GM19452 (cell line): ENCODE data around the gene ERCC6L.
"Not testable (repeated sequence)": the region's sequence is repeated elsewhere in the genome, so short reads cannot be mapped to it uniquely, and the experiment has no call there.

Experiments
- ATAC-seq: cut with Tn5 transposase; IDR thresholded peaks from one replicate; pipeline ENCODE4 v1.9.1; 2021; ENCODE audit not compliant: unreplicated experiment

Gene ERCC6L

DNA sequence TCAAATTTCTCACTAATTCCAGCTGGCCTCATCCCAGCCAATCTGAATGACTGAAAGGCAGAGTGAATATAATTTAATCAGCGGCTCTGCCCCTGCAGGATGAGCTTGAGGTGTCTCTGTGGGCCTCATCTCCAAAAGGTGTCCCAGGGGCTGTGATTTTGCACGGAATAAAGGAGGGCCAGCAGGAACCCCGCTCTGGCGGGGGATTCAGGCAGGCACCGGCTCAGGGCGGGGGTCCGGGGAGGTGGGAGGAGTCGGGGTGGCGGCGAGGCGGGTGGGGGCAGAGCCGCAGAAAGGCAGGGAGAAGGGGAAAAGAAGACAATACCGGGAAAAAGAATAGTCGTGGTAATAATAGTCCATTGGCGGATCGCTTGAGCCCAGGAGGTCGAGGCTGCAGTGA, 16.0 kb upstream of the ERCC6L start:
- ATAC-seq, result no peak

DNA sequence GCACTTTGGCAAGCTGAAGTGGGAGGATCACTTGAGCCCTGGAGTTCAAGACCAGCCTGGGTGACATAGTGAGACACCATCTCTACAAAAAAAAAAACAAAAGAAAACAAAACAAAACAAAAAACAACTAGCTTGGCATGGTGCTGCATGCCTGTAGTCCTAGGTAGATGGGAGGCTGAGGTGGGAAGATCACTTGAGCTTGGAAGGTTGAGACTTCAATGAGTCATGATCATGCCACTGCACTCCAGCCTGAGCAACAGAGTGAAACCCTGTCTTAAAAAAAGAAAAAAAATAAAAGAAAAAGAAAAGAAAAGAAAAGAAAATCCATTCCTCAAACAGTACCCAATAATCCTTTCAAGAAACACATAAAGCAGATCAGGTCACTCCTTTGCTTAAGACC, 14.9 kb upstream of the ERCC6L start:
- ATAC-seq, result no peak

DNA sequence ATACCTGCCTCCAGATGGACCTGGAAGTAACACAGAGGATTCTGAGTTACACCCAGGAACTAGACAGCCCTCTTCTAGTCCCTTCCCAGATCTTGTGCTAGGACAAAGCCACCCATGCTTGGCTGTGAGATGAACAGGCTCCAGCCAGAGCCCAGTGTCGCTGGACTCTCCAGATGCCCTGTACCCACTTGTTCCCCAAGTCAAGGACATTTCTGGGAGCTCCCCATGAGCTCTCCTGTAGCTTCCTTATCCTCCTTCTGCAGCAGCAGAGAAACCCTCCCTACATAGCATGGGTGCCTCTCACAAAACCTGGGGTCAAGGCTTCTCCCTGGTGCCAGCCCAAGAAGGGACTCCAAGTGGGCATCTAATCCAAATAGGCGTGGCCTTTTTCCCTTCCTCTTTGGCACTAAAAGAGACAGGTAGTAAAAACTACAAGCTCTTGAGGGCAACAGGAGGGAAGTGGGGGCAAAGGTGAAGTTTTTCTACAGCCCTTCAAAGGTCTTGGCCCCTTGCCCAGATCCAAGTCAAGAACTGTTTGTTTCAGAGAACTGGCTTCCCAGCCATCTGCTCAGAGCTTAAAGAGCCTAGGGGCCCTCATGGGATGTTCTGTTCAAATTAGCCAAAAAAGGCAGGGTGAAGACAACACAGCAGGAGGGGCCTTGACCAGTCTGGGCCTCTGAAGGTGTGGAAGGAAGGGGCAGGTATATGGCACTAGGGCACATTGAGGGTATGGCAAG, 8.5 kb upstream of the ERCC6L start:
- no peak for ATAC-seq

DNA sequence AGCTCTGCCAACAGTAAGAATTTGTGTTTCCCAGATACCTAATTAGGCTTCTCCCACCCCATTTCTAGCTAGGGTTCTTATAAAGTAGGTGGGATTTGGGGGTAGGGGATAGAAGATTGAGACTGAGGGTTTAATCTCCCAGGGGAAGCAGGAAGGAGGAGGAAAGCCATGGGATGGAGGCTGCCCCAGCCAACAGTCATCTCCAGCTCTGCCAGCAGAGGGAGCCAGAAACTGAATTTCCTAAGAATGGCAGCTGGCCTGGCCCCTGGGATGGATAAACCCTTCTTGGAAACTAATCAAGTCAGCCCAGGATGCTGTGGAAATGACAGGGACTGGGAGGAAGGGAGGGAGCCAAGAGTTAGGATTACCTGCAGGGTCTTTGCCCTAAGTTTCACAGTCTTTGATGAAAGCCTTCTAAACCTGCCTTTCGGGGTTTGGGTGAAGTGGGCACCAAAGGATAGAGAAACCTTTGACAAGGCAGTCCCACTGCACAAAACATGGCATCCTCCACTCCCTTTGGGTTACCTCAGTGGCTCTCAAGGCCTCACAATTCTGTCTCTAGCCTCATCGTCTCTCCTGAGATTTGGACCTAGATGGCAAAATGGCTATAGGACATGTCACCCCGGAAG, 6.7 kb upstream of the ERCC6L start:
- ATAC-seq, result no peak

DNA sequence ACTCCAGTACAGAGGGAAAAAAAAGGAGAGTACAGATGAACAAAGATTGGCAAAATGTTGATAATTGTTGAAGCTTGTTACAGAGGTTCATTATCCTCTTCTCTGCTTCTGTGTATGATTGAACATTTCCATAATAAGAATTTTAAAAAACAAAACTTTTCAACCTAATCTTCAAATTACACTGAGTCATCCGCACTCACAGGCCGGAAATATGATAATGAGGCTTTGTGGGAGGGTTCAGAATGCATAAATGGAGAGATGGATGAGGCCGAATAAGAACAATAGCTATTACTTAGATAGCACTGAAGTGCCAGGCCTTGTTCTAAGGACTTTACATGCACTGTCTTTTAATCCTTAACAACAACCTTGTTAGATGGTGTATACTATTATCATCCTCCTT, 4.6 kb upstream of the ERCC6L start:
- no peak for ATAC-seq

DNA sequence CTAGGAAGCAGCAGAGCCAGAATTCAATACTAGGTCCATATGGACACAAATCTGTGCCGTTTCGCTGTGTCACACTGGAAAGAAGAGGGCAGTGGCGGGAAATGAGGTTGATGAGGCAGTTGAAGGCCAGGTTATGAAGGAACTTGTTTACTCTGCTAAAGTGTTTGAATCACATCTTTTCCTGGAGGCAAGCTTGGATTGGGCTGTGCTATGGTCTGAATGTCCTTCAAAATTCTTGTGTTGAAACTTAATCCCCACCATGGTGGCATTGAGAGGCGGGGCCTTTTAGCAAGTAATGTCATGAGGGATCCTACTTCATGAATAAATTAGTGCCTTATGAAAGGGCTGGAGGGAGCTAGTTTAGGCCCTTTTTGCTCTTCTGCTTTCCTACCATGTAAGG, 2.1 kb upstream of the ERCC6L start:
- ATAC-seq, result no peak

DNA sequence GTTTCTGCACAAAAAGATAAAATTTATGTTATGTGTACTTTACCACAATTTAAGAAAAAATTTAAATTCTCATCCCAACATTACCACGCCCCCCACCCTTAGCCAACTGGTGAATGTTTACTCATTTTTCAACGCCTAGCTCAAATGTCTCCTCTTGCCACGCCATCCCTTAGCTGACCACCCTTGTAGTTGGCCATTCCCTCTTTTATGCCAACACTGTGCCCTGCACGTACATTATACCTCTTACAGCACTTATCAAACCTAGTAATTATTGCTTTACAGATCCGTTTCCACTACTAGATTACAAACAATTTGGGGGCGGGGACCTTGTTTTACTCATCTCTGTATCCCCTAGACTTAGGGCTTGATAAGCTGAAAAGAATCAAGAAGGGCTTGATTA, 644 bp downstream of the ERCC6L start:
- ATAC-seq, result no peak

DNA sequence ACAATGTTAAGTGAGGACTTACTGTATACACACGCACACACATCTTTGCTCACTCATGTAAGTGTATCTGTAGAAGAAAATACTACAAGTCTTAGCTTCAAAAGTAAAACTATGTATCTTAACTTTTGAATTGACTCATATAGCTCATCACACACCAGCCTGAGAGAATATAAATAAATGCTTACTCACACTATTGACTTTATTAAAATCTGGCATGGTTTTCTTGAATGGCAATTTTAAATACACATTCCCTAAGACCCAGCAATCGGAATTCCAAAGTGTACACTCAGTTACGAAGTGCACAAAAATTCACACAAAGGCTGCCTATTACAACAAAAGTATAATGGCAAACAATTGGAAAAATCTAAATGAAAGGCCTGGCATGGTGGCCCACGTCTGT, 2.0 kb downstream of the ERCC6L start:
- ATAC-seq, result no peak

DNA sequence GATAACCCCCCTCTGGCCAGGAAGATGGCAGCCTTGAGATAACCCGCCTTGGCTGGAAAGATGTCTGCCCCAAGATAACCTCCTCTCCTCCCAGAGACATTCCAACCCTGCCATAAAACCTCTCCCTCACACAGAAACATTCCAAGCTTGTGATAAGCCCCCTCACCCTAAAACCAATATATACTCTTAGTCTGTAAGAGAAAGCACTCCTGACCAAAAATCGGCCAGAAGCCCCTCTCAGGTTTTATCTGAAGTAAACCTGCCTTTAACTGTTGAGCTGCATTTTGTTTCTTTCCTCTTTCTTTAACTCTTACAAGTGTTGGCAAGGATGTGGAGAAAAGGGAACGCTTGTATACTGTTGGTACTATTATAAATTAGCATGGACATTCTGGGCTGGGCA, 8.5 kb downstream of the ERCC6L start:
- no peak for ATAC-seq

DNA sequence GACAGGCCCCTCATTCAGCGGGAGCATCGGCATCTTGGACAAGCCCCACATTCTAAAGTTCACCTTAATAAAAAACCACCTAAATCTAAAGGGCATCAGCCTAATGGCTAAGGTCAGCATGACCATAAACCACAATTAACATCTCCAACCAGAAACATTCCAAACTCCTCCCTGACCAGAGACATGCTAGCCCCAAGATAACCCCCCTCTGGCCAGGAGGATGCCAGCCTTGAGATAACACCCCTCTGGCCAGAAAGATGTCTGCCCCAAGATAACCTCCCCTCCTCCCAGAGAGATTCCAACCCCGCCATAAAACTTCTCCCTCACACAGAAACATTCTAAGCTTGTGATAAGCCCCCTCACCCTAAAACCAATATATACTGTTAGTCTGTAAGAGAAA, 18.5 kb downstream of the ERCC6L start:
- not testable (repeated sequence) for ATAC-seq

DNA sequence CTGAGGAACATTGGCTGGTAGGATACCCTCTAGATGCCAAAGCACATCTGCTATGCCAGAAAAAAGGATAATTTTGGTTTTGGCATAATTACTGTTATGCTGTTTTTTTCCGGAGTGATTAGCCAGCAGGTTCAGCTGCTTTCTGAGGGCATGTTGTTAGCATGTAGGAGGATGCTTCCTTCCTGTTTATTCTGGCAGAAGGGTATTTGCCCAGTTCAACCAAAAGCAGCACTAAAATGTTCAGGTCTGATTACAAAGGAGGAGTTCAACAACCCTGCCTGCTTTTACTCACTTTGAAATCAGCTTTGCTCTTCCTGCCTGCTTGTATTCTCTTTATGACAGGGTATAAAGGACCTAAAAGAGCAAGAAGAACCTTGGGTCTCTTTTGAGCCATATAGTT, 21.9 kb downstream of the ERCC6L start:
- no peak for ATAC-seq

DNA sequence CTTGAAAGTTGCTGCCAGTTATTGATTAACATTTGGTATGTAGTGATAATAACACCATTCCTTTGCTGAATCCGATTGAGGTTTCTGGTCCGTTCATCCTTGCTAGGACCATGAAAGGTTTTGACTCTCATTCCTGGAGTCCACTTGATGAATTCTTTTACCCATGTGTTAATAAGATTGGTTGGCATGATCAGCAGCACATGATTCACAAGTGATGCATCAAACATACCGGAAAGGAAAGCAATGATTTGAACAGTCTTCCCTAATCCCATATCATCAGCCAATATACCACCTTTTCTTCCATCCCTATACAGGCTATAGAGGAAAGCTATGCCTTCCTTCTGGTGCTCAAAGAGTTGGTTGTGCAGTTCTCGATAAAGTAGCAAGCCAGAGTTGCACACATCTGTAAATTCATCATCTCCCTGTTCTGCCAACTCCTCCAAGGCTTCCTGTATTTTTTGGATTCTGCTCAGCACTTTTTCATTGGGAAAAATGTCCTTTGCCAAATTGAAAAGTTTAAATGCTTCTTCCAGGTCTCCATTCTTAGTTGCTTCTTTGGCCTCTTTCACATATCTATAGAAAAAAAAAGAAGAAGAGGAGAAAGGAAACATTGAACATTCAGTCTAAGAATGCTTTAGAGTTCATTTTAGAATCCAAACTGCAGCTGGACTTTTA, 30.6 kb downstream of the ERCC6L start:
- ATAC-seq, result no peak

DNA sequence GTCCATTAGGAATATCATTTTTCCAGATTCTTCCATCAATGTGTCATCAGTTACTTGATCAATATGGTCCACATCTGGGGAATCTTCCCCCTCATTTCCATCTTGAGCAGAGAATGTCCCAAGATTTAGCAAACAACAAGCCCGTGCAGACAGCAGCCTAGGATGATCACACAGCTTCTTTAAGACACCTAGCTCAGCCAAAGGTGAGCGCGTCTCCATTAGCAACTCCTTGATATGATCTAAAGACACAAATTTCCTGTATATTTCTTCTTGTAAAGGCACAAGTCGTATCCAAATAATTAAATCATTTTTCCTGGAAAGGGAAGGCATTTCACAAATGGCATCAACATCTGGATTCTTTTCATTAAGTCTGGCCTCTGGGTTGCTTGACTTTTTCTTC, 31.5 kb downstream of the ERCC6L start:
- ATAC-seq, result no peak

DNA sequence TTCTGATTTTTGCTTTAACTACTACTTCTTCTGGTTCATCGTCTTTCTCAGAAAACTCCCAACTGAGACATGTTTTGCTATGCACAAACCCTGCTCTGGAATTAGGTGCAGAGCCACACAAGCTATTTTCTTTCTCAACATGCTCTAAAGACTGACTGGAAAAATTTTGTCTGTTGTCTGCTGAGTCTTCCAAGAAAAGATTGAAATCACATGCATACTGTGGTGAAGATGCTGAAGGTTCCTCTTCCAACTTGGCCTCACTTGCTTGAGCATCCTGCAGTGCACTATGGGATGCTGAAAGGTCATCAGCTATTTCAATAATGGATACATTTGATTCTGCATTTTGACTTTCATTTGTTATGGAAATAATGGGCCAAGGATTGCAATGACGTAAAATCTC, 33.1 kb downstream of the ERCC6L start:
- ATAC-seq, result no peak

DNA sequence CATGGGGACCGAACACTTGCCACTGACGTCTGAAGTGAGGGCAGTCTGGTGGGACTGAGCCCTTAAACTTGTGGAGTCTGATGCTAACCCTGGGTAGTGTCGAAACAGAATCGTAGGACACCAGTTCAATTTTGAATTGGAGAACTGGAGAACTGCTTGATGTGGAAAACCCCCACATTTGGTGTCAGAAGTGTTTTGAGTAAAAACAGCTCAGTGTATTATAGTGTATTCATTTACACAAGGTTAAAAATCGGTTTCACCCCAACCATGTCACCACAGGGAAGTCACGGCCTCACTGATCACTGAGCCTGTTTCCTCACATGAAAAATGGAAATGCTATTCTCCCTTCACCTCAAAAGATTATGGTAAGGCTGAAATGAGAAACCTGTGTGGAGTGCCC, 35.4 kb downstream of the ERCC6L start:
- ATAC-seq, result no peak

DNA sequence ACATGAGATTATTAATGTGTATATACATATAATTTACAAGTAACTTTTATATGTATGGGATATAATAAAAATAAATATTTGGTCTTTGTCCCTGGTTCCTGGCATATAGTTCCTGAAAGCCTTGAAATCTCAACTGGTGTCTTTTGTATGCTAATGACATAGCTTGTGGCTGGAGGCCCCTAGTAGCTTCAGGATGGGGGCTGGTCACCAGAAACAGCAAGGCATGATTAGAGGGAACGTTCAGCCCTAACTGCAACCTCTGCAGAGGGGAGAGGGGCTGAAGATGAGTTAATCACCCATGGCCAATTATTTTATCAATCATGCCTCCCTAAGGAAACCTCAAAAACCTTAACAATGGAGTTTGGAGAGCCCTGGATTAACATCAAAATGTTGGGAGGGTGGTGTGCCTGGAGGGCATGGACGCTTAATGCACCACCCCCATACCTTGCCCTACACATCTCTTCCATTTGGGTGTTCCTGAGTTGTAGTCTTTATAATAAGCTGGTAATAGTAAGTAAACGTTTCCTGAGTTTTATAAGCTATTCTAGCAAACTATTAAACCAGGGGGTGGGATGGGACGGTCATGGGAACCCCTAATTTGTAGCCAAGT, 35.9 kb downstream of the ERCC6L start:
- ATAC-seq, result no peak

DNA sequence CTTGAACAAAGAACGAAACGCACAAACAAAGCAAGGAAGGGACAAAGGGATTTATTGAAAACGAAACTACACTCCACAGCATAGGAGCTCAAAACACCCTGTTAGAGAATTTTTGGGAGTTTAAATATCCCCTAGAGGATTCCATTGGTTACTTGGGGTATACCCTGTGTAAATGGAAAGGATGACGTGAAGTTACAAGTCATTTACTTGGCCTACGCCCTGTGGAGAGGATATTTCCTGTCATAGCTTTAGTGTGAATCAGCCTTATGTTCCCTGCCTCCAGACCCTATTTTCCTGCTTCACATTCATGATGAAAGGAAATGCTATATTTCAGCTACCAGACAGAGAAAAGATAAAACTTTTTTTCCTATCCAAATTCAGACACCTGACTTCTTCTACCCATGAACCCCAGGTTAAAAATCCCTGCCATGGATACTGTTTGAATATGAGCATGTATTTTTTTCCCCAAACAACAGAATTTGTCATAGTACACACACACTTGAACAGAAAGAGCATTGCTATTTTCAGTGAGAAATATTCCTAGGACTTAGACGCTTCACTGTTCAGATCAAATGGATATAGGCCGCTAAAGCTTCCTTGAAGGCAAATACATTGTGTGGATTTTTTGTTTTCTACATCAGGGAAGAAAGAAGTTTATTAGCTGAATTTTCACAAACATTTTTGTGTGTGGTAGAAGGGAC, 36.8 kb downstream of the ERCC6L start:
- no peak for ATAC-seq

DNA sequence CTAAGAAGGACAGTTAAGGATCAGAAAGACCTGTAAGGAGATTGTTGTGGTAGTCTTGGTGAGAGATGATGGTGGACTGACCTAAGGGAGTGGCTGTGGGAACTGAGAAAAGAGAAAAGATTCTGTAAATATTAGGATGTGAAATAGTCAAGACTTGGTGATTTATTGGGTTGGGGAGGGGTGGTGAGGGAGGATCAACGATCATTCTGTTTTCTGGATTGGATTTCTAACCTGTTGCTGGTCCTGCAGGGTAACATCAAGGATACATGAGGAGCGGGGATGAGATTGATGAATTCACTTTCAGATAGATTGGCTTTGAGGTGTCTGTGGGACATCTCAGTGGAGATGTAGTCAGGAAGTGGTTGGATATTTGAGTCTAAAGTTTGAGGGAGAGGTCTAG, 55.9 kb downstream of the ERCC6L start:
- ATAC-seq, result no peak

DNA sequence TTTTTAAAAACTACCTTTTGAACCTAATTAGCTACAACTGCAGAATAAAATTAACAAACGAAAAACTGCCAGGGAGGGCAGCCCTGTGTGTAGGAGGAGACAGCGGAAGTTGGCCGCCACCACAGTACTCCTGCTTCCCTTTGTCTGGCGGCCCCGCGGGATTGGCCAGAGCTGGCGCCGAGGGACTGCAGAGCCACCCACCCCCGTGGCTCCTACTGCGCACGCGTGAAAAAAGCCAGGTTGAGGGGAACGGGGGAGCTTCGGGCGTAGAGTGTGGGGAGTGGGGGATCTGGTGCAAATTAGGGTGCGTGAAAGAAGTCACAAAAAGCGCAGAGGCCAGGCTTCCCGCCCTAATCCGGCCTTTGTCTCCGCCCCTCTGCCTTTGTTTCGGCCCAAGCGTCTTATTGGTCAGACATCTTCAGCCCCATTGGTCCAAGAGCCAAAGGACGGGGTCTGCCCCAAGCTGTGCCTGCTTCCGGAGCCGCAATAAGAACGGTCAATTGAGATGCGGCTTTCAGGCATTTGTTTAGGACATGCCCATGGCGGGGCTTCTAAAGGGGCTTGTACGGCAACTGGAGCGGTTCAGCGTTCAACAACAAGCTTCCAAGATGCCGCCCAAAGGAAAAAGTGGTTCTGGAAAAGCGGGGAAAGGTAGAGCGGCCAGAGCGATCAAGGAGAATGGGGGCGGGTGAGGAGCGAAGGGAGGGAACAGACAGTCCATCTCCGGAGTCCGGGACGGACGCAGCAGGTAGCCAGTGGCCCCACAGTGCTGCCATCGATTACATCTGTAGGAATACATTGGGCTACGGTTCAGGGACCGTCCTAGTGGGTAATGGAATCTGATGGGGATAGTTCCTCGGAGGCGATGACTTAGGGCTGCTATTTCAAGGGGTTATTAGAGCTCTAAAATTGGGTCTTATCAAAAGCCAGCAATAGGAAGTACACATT, 57.4 kb downstream of the ERCC6L start, which contains the start of gene PIN4:
Gene PIN4, plus strand, starts transcription at position 580 of the 948 bp plus-strand sequence. Its CDS starts 29 bp downstream, at position 609.
- peak; percentile 92 for ATAC-seq

DNA sequence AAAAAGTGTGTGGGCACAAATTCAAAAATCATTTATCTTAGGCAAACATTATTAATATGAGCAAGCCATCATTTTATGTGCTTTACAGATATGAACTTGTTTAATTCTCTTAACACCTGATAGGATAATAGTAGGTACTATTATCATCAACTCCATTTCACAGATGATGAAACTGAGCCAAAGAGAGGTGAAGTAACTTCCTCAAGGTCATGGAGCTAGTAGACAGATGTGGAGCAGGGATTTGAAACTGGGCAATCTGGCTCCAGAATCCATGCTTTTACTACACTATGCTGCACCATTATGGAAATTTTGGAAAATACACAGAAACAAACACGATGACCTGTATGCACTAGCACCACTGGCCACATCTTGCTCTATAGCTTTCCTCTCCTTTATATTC, 58.3 kb downstream of the ERCC6L start:
- ATAC-seq, result no peak
